HG03064 (cell line): ENCODE results near the gene SLC18A3.

Source experiments
- ATAC-seq: cut with Tn5 transposase; IDR thresholded peaks from one replicate; pipeline ENCODE4 v1.9.1; 2021; ENCODE audit warnings: low read depth; ENCODE audit not compliant: unreplicated experiment

The SLC18A3 gene

GRCh38 chr10:49622426-49623425 is 12.6 kb downstream of the SLC18A3 start:
- ATAC-seq, result no peak

GRCh38 chr10:49624629-49625028 is 14.5 kb downstream of the SLC18A3 start:
- no peak for ATAC-seq

- no peak for ATAC-seq
Measured at GRCh38 chr10:49625411-49625810, 15.3 kb downstream of the SLC18A3 start.

GRCh38 chr10:49627038-49627437 is 16.9 kb downstream of the SLC18A3 start:
- ATAC-seq, result no peak

GRCh38 chr10:49627644-49628247 is 17.6 kb downstream of the SLC18A3 start:
- ATAC-seq, result no peak

GRCh38 chr10:49628599-49628998 is 18.5 kb downstream of the SLC18A3 start:
- ATAC-seq, result no peak

GRCh38 chr10:49629431-49629881 is 19.3 kb downstream of the SLC18A3 start:
- ATAC-seq, result no peak

- ATAC-seq, result no peak
Measured at GRCh38 chr10:49631975-49632374, 21.9 kb downstream of the SLC18A3 start.

GRCh38 chr10:49632406-49633317 is 22.6 kb downstream of the SLC18A3 start:
- ATAC-seq, result no peak

- ATAC-seq, result no peak
Measured at GRCh38 chr10:49633327-49634068, 23.4 kb downstream of the SLC18A3 start.

- ATAC-seq, result no peak
Measured at GRCh38 chr10:49634069-49634660, 24.1 kb downstream of the SLC18A3 start.

- ATAC-seq, result no peak
Measured at GRCh38 chr10:49642311-49642710, 32.2 kb downstream of the SLC18A3 start.

- ATAC-seq, result no peak
Measured at GRCh38 chr10:49643241-49644034, 33.3 kb downstream of the SLC18A3 start.

- ATAC-seq, result no peak
Measured at GRCh38 chr10:49644035-49644646, 34.0 kb downstream of the SLC18A3 start.

GRCh38 chr10:49645417-49645816 is 35.3 kb downstream of the SLC18A3 start:
- no peak for ATAC-seq

- ATAC-seq, result no peak
Measured at GRCh38 chr10:49645871-49646870, 36.1 kb downstream of the SLC18A3 start.

- ATAC-seq, result no peak
Measured at GRCh38 chr10:49647554-49647953, 37.4 kb downstream of the SLC18A3 start.
